Measurements from ENCODE around the gene MOB1B.
"Not testable (repeated sequence)": the region's sequence is repeated elsewhere in the genome, so short reads cannot be mapped to it uniquely, and the experiment has no call there.

MOB1B gene

GRCh38 chr4:71009086-71009485, 106.9 kb downstream of the MOB1B start:
- DNase-seq (ENCODE audit: low spot score): peak; percentile 50

- peak; percentile 57 for DNase-seq (ENCODE audit: low spot score)
These were observed 107.9 kb downstream of the MOB1B start for GRCh38 chr4:71009890-71010588.

GRCh38 chr4:71011451-71011850, 109.3 kb downstream of the MOB1B start:
- no peak for DNase-seq (ENCODE audit: low spot score)

- not testable (repeated sequence) for DNase-seq (ENCODE audit: low spot score)
These were observed 115.2 kb downstream of the MOB1B start for GRCh38 chr4:71017391-71017790.

GRCh38 chr4:71020611-71021010, 118.4 kb downstream of the MOB1B start:
- DNase-seq (ENCODE audit: low spot score): no peak

GRCh38 chr4:71025654-71026053, 123.5 kb downstream of the MOB1B start:
- DNase-seq (ENCODE audit: low spot score): no peak

GRCh38 chr4:71026086-71026485, 123.9 kb downstream of the MOB1B start:
- peak; percentile 72 for DNase-seq (ENCODE audit: low spot score)

- DNase-seq (ENCODE audit: low spot score): no peak
These were observed 125.4 kb downstream of the MOB1B start for GRCh38 chr4:71027611-71028010.

GRCh38 chr4:71029504-71029903, 127.3 kb downstream of the MOB1B start:
- no peak for DNase-seq (ENCODE audit: low spot score)

GRCh38 chr4:71032106-71032505, 129.9 kb downstream of the MOB1B start:
- not testable (repeated sequence) for DNase-seq (ENCODE audit: low spot score)

All from COLO829 (cell line).